ENCODE results near the gene PARVB.

DNA sequence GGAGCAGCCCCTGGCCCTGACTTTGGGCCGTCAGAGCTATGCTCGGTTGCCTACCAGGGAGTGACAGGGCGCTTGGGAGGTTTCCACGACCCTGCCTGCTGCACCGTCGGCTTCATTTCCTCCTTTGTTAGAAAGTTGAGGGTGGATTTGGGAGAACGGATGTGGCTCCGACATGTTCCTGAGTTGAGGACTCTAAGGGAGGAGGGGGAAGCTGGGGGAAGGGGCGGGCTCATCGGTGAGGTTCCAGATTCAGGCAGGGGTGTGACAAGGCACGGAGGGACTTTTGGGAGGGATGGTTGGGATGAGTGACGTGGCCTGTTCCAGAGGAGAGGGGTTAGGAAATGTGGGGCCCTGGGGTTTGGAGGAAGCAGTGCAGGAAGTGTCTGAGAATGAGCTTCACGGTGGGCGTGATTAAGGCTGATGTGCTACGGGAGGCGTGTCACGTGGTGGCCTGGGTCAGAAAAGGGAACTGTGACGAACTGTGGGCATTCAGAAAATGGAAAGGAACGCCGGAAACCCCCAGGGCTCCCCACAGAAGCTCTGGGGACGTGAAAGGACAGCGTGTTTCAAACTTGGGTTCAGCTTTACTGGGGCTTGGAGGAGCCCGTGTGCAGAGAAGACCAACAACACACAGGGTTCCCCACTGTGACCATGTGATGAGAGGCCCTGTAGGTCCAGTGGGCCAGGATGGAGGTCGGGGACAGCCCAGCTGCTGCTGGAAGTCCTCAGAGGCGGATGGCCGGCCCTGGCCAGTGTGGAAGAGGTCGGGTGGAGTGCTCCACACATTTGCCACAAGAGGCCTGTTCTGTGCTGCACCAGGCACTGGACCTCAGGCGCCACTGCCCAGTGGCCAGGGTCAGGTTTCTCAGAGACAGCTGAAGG is 2.8 kb downstream of the PARVB start:
- TF ChIP-seq, protein P1, sequence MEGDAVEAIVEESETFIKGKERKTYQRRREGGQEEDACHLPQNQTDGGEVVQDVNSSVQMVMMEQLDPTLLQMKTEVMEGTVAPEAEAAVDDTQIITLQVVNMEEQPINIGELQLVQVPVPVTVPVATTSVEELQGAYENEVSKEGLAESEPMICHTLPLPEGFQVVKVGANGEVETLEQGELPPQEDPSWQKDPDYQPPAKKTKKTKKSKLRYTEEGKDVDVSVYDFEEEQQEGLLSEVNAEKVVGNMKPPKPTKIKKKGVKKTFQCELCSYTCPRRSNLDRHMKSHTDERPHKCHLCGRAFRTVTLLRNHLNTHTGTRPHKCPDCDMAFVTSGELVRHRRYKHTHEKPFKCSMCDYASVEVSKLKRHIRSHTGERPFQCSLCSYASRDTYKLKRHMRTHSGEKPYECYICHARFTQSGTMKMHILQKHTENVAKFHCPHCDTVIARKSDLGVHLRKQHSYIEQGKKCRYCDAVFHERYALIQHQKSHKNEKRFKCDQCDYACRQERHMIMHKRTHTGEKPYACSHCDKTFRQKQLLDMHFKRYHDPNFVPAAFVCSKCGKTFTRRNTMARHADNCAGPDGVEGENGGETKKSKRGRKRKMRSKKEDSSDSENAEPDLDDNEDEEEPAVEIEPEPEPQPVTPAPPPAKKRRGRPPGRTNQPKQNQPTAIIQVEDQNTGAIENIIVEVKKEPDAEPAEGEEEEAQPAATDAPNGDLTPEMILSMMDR (IDR thresholded peaks at IDR 0.05; ENCODE audit: poor library complexity): no peak
- TF ChIP-seq EZH2 (IDR thresholded peaks at IDR 0.05; ENCODE audit: borderline replicate concordance) (no peak), EZH2phosphoT487 (IDR thresholded peaks at IDR 0.05; ENCODE audit: low read depth, severe bottlenecking, unreplicated experiment) (no peak)
